GM18861 (cell line): Measurements from ENCODE around the gene IGFBP5.

Experiments used
- ATAC-seq: cut with Tn5 transposase; IDR thresholded peaks from one replicate; pipeline ENCODE4 v1.9.1; 2021; ENCODE audit not compliant: unreplicated experiment

Gene IGFBP5

DNA sequence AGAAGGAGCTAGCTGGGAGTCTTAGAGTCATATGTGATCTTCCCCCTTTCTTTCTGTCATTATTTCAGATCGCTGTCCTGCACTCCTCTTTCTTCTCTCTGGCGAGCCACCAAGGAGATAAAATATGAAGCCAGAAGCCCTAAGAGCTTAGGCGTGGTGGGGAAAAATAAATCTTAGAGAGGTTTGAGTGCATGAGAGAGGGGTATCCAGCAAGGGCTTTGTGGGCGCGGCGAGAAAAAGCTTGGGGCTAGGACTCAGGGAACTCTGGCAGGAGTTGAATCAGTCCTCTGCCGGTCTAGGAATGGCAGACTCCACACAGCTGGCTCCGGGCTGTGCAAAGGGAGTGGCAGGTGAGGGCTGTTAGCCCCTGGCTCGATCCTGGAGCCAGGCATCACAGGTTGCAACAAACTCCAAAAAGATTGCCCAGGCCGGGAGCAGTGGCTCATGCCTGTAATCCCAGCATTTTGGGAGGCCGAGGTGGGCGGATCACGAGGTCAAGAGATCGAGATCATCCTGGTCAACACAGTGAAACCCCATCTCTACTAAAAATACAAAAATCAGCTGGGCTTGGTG, 20.1 kb upstream of the IGFBP5 start:
- ATAC-seq: no peak

DNA sequence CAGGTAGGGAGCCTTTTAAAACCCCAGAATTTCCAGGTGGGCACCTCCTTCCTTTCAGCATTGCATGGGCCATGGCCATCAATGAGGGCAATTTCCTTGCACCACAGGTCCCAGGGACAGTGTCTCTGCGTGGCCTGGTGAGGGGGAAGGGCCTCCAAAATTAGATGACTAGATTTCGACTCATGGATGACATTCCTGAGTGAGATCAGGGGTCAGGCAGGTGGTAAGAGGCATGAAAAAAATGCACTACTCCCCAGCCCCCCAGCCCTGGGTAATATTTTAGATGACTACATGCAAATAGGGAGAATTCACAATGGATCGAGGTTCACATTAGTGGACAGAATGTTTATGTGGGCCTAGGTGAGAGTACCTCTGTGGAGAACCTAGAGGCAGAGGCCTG, 19.0 kb upstream of the IGFBP5 start:
- ATAC-seq: no peak

DNA sequence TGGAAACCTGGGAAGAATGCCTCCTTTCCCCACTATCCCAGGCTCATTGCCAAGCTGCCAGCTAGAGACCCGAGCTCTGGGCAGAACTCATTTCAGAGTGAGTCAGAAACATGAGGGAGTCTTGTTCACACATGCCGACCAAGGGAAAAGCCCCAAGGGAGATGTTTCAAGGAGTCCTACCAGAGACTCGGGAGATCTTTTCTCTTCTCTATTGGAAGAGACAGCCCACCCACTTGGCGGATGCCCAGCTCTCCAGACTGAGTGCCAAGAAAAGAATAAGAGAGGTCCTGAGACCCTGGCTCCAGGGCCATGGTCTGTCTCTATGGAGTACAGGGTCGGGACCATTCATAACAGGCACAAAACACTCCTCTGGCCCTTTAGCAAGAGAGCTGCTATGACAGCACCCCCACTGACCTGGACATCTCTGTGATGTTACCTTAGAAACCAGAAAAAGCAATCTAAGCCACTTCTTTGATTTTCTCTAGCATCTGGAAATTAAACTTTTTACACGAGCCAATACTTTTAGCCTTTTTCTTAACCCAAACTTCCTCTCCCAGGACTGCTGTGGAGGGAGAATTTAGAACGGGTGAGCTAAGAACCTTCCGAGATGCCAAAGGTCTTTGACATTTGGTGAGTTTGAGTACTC, 18.5 kb upstream of the IGFBP5 start:
- no peak for ATAC-seq

DNA sequence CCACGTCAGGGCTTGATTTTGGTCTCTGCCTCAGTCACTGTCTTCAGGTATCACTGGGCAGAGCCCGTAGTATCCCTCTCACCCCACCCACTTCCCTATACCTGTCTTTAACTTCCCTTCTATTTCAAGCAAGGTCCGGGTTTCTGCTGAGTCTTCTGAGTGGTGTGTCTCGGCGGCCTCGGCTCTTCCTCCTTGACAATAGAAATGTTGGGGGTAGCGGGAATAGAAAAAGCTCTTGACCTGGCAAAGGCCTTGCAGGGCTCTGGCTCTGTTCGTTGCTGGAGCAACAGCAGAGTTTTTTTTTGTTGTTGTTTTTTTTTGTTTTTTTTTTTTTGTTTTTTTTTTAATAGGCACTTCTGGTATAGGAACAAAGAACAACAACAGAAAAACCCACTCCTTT, 16.0 kb upstream of the IGFBP5 start:
- ATAC-seq: no peak

DNA sequence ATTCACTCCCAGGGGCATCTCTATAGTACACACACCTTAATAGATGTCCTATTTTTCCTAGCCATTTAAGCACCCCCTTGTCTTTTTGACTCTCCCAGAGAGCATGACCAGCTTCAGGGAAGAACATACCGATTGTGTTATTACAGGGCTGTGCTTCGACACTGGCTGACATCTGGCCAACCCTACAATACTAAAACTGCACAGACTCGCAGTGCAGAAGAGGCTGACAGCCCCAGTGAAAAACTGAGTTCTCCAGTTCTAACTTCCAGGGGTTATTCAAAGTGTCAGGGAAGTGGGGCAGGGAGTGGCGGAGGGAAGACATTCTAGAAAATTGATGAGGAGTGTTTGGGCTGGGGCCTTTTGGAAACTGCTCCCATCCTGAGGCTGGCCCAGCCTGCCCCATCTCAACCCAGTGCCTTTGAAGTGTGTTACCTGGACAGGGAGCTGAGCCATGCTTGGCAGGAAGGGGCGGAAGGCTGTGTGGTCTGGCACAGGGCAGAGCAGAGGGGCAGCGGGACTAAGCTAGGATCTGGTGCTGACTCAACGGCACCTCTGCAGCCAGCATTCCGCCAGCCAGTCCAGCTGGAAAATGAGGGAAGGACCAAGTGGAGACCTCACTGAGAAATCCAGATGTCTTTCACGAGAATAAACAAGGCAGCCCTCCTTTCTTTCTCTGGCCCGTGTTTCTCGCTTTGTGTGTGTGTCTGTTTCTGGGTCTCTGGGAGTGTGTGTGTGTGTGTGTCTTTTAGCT, 15.4 kb upstream of the IGFBP5 start:
- ATAC-seq: no peak

DNA sequence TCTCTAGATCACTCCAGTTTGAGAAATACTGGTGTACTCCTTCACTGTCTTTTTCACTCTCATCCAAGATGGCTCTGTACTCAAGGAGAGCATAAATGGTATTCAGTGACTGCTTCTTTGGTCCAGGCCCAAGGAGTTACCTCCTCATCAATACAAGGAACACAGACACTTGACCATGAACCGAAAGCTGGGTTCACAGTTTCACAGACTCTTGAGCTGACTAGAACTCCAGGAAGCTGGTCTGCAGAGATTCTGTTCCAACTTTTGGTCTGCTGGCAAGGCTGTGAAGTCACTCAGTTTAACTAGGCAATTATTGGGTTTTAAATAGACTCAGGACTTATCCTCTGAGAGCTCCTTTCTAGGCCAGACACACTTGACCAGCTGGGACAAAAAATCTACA, 7.4 kb upstream of the IGFBP5 start:
- ATAC-seq: no peak

DNA sequence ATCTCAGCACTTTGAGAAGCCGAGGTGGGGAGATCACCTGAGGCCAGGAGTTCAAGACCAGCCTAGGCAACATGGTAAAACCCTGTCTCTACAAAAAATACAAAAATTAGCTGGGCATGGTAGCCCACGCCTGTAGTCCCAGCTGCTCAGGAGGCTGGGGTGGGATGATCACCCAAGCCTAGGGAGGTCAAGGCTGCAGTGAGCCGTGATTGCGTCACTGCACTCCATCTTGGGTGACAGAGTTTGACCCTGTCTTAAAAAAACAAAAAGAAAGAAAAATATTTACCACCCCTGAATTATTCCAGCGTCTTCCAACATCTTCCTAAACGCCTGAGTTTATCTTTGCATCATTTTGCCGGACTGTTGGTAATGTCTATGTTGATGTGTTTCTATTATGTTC, 6.2 kb upstream of the IGFBP5 start:
- ATAC-seq: no peak

DNA sequence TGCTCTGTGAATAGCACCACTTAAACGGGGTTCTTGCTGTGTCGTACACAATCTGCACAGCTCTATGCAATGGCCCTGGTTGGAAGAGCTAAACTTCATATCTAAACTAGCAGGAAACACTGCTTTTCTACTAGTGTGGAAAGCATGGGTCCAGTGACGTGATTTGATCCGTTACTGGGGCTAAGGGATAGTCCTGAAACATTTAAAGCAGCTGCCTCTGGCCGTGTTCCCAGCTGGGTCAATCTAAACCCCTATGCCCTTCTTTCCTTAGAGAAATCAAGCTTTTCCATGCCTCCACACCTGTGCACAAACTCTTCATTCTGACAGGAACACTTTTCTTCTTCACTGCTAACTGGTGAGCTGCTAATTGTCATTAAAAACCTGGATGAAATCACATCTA, 5.4 kb upstream of the IGFBP5 start:
- ATAC-seq: no peak

DNA sequence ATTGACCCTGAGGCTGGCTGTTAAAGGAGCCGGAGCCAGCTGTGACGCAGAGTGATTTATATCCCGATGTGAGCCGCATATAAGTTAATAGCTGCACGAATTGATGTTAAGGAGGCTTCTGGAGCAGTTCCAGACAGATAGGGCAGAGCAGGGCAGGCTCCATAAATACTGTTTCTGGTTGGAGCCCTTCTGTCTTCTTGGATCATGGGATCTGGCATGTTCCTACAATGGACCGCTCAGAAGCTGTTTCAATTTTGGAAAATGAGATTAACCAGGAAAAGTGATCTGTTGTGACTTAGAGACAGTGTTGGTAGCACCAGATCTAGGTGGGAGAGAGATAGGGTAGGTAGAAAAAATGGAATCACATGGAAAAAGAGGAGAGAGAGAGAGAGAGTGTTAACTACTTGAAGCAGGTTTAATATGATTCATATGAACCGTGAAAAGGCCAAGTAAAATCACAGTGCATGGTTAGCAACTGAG, 4.8 kb upstream of the IGFBP5 start:
- no peak for ATAC-seq

DNA sequence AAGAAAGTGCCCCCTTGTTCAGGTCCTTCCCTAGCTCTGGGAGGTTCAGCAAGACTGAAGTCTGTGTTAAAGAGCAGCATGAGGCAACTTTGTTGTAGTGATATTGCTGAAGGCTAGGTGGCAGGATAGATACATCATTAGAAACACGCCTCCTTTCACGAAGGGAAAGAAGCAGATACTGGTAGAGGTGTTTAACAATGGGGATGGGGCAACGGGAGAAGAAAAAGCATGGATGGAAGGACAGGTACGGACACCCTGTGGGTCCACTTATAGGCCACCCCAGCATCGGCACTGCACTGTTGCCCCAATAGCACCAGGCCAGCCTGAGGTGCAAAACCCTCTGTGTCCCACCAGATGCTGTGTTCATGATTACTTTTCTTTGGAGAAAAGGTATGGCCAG, 3.5 kb upstream of the IGFBP5 start:
- peak; percentile 48 for ATAC-seq

DNA sequence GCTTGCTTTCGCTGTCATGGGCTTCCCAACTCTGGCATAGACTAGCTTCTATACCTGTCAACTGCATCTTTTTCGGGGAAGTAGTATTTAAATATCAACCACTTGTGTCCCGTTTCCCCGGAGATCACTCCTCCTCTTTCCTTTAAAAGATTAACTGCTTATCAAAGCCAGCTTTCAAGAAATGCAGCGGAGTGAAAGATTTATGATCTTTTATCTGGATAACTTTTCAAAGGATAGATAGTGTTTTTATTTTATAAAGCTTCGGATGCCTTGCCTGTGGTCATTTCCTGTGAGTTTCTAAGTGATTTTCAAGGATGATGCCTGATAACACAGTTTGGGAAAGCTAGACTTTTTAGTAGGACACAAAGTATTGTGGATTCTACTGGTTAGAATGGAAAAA, 2.9 kb upstream of the IGFBP5 start:
- no peak for ATAC-seq

DNA sequence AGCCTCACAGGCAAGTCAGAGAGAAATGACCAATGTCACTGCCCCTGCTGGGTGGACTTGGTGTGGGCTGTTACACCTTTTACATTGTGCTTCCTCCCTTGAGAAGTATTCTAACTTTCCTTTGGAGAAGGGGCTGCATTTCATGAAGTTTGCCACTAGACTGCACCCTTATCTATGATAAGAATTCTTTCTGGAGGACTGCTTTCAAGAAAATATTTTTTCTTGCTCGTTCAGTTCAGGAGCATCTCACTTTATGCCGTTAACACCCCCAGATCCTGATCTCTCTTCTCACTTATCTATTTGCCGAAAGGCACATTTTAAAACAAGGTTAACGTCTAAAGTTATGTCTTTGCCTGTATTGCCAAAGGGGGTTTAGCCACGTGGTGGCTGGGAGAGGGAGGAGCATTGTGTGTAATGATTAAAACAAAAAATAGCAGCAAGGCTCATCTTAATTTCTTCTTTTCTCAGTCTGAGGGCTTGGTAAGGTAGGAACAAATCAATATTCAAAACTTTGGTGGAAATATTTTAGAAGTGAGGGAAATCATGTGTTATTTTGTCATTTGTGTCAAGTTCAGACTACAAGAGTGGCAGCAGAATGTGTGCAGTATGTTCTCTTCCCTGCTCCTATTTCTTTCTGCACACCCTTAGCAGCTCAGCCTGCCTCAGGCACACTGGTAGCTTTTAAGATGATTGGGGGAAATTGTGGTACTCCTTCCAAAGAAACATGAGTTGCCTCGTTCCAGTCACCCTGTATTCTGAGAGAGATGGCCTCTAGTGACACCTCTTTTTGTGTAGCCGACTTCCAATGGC, 1.6 kb upstream of the IGFBP5 start:
- ATAC-seq: no peak

DNA sequence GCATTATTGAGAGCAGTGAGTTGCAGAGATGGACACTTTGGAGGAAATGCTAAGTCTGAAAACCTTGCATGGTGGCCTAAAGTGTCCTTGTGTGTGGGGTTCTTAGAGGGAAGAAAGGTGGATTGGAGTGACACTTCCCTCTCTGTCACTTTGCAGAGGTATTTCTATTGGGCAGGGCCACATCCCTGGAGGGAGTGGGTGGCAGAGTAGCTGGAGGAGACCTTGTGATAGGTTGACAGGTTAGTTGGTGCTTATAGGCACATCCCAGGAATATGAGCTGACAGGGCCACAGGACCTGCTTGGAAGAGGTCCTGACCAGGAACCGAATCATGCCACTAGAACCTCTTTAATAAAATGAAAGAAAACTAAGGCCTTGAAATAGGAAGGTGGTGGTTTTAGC, 972 bp upstream of the IGFBP5 start:
- ATAC-seq: no peak

DNA sequence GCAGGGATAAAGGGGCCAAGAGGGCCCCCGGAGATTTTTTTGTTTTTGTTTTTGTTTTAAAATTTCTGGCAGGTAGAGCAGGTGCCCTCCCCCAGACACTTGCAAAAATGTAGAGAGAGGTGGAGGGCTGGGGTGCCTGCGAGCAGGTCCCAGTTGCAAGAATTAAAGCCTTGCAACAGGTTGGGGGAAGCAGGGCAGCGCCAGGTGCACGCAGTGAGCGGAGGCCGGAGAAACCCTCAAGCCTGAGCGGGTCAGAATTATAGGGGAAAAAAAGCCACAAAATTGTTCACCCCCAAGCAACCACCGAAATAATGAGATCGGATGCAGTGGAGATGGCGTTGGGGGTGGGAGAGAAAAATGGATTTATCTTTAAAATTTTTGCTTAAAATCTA, 527 bp downstream of the IGFBP5 start:
- no peak for ATAC-seq

DNA sequence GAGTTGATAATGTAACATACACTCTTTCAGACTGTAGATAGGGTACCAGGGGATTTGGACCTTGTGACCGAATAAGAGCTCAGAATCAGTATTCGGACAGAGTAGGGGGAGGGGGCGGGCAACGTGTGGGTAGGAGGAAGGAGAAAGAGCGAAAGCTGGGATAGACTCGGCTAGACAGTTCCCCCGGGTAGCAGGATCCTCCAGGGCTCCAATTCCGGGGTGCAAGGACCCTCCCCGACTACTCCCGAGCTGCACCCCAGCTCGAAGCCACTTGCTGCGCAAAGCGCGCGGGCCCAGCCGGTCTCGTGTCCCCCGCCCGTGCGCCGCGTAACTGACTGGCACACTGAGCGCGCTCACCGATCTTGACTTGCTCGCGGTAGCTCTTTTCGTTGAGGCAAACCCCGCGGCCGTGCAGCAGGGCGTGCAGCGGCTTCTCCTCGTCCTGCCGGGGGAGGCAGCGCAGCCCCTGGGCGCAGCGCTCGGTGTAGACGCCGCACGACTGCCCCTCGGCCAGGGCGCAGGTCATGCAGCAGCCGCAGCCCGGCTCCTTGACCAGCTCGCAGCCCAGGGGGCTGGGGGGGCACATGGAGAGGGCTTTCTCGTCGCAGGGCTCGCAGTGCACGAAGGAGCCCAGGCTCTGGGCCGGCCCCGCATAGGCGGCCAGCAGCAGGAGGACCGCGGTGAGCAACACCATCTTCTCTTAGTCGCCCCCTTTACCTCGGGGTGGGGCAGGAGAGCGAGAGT, 1.1 kb downstream of the IGFBP5 start:
- ATAC-seq: no peak

DNA sequence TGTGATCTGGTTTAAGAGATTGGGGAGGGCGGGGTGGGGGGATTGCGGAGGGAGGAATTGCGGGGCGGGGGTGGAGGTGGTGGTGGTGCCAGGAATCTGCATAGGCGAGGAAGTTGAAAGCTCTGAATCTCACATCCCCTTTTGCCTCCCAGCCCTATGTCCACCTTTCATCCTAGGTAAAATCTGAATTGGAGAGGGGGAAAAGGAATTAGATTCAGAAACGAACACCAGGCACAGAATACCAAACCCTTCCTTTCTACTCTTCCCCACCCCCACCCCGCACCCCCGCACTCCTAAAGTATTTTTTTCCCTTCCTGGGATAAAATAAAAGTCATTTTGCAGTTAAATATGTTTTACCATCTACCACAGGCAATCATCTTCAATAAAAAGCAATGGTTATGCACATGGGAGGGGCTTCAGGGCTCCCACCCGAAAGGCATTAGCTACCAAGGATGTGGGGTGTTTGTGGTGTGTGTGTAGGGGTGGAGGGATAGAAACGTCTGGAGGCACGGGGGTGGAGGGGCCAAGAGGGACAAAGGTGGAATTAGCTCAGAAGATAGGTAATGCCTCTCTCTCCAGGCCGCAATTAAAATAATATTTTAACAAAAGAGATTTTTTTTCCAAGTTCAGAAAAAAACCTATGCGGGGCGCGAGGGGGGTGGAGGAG, 1.8 kb downstream of the IGFBP5 start:
- no peak for ATAC-seq

DNA sequence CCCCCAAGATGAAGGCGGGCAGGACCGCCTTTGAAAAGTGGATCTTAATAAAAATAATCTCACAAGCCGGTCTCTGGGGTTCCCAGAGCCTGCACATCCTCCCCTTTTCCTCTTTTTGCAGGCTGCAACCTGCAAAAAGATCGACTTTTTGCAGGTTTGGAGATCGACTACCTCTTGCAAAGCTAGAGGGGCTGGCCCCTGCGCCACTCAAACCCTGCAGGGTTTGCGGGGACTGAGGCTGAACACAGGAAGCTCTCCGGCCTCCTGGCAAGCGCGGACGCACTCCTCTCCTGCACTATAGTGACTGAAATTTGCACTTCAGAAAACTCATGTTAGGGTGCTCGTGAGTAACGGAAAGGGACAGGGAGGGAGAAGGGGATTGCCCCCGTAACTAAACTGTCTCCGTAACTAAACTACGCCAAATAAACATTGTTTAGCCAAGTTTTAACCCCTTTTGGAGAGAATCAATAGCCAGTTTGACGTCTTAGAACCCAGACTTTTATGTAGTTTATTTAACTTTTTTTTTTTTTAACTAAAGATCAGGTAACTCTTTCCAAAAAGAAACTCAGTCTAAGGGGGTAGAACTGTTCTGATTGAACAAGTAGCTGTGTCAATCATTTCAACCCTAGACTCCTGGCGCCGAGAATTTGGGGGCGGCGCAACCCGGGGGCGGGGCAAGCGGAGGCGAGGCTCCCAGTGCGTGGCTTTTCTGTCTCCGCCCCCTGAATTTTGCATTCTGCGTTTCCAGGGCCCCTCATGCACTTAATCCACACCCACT, 2.5 kb downstream of the IGFBP5 start:
- no peak for ATAC-seq

DNA sequence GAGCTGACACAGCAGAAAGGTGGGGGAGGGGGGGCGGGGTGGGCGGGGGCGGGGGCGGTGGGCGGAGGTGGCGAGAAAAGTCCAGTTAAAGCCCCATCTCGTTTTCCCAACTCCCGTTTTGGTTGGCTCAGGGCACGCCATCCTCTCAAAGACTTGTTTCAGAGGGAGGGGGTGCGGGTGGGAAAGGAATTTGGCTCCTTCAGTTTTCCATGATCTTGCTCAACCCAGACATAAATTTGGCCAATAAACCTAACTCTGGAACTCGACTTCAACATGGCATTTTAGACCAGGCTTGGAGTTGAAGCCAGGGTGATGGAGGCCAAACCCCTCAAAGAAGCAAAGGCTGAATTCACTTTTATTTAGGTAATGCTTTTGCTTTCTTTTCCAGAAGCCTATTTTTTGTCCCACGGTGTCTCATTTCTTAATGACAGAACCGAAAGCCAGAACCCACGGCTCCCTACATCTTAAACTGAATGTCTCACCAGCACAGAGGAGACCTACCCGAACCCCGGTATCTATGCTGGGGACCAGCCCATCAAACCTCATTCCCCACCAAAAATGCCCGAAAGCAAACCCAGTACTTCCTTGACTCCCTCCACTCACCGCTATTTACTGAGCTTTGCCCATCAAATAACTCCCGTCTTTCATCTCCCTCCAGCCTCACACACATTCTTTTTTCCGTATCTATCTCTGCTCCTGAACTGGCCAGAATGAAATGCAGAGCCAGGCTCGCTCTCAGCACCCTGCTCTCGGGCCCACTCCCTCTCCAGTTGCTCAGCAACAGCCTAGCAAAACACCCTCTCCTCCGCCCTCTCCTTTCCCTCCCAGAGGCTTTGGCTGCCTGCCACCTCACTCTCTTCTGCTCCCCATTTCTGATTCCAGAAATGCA, 4.3 kb downstream of the IGFBP5 start:
- ATAC-seq: no peak

DNA sequence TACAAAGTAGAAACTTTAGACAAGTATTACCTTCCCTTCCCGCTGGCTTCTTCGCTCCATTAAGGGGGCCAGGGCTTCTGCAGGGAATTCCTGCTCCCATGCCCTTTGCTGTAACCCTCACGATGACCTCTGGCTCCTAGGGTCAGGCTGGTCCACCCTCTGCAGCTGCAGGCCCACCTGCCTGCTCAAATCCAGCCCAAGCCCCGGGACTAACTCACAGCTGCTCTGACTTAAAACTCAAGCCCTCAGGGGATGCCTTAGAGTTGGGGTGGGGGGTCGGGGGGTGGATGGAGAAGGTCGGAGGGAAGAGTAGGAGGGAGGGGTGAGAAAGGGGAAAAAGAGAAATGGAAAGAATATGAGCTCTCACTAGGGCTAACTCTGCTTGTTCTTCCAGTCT, 4.9 kb downstream of the IGFBP5 start:
- ATAC-seq: no peak
